H1 (cell line): ENCODE results near the gene TCEANC2. TPM values are rescaled to one million over a fixed set of nuclear protein-coding genes. Genes with fewer than 3 reads are reported as not detected.
A peak's percentile ranks its signal among the peaks of the same experiment; 100 is the strongest.

Source experiments
- CTCF ChIA-PET: fragments of 300-600 bp; sonication (Branson Sonifier 250); formaldehyde crosslinking; loops from one replicate; lab custom pipeline; 2021; ENCODE audit not compliant: partially characterized antibody; lab: Charles Lee
- POLR2A ChIA-PET: fragments of 300-600 bp; sonication (Branson Sonifier 250); formaldehyde crosslinking; loops from one replicate; lab custom pipeline; 2021; ENCODE audit warnings: inconsistent platforms; ENCODE audit not compliant: partially characterized antibody; lab: Charles Lee
- DNase-seq, 2 experiments: peaks; one replicate each; pipeline versions ENCODE4 v3.0.0 to v3.0.0-alpha.2; 2010 to 2022; ENCODE audit warnings: low spot score in 2 of 2, low read depth in 1 of 2, mixed read lengths in 1 of 2
- FAIRE-seq: peaks from 2 replicates; lab custom pipeline; 2011; peaks lifted over from hg19 to GRCh38; lab: Jason Lieb, UNC
- H2AFZ ChIP-seq: 2 replicates; pipeline ENCODE4 v1.8.1; 2012; ENCODE audit warnings: low read length, inconsistent platforms
- H2AK5ac ChIP-seq: 2 replicates; pipeline ENCODE4 v1.6.1; 2013; ENCODE audit warnings: low read depth, low read length
- H2BK120ac ChIP-seq: replicated peaks from 2 replicates; pipeline ENCODE3; 2013; ENCODE audit warnings: low read depth, low read length, inconsistent platforms
- H2BK12ac ChIP-seq: 2 replicates; pipeline ENCODE4 v1.6.1; 2013; ENCODE audit warnings: low read depth, low read length
- H2BK15ac ChIP-seq: 2 replicates; pipeline ENCODE4 v1.6.1; 2013; ENCODE audit warnings: low read length
- H2BK20ac ChIP-seq: 2 replicates; pipeline ENCODE4 v1.6.1; 2013; ENCODE audit warnings: low read length
- H2BK5ac ChIP-seq: 2 replicates; pipeline ENCODE4 v1.6.1; 2013; ENCODE audit warnings: low read depth, low read length
- H3K14ac ChIP-seq: 2 replicates; pipeline ENCODE4 v1.6.1; 2013; ENCODE audit warnings: inconsistent platforms; ENCODE audit not compliant: insufficient read length
- H3K18ac ChIP-seq: 2 replicates; pipeline ENCODE4 v1.6.1; 2013; ENCODE audit warnings: low read length; ENCODE audit errors: extremely low read depth
- H3K23ac ChIP-seq: 2 replicates; pipeline ENCODE4 v1.6.1; 2013; ENCODE audit warnings: inconsistent platforms; ENCODE audit not compliant: insufficient read length
- H3K23me2 ChIP-seq: 2 replicates; pipeline ENCODE4 v1.6.1; 2013; ENCODE audit warnings: low read depth, low read length
- H3K27ac ChIP-seq: 2 replicates; pipeline ENCODE4 v1.6.1; 2011; ENCODE audit warnings: low read depth, low read length, inconsistent platforms
- H3K27me3 ChIP-seq, 4 experiments: replicated peaks in 1 of 4; 1 replicate in 1 of 4; 2 replicates in 3 of 4; pipeline versions ENCODE4 v1.6.1 to v1.8.1; 2011 to 2013; ENCODE audit warnings: low read length in 3 of 4, mild to moderate bottlenecking in 3 of 4, inconsistent platforms in 2 of 4, mixed read lengths in 2 of 4, moderate library complexity in 1 of 4; ENCODE audit not compliant: control insufficient read depth in 3 of 4, insufficient read depth in 3 of 4; ENCODE audit errors: extremely low read depth in 1 of 4
- H3K36me3 ChIP-seq, 4 experiments: 2 replicates each; pipeline versions ENCODE4 v1.6.1 to v1.8.1; 2011 to 2013; ENCODE audit warnings: mild to moderate bottlenecking in 4 of 4, low read length in 3 of 4, moderate library complexity in 2 of 4, control low read depth in 1 of 4, inconsistent platforms in 1 of 4; ENCODE audit not compliant: insufficient read depth in 4 of 4, control insufficient read depth in 2 of 4
- H3K4ac ChIP-seq: replicated peaks from 2 replicates; pipeline ENCODE3; 2013; ENCODE audit warnings: low read length, low read depth, mixed read lengths, inconsistent platforms; ENCODE audit not compliant: insufficient read length
- H3K4me1 ChIP-seq, 4 experiments: replicated peaks in 1 of 4; 1 replicate in 1 of 4; 2 replicates in 3 of 4; pipeline versions ENCODE4 v1.6.1 to v1.8.1; 2011 to 2013; ENCODE audit warnings: low read length in 3 of 4, inconsistent platforms in 2 of 4, mixed read lengths in 1 of 4; ENCODE audit not compliant: insufficient read depth in 4 of 4, control insufficient read depth in 3 of 4
- H3K4me2 ChIP-seq, 2 experiments: 2 replicates each; pipeline versions ENCODE4 v1.6.1 to v1.8.1; 2011 to 2013; ENCODE audit warnings: low read depth in 2 of 2, low read length in 2 of 2, control low read depth in 1 of 2, inconsistent platforms in 1 of 2, mild to moderate bottlenecking in 1 of 2; ENCODE audit not compliant: insufficient read depth in 1 of 2
- H3K4me3 ChIP-seq, 4 experiments: fragments of 200-600, 300-600 bp in 1 of 4; sonication (generic), shearing (Covaris generic), sonication (Bioruptor Twin) in 1 of 4; 2 replicates each; pipeline versions ENCODE4 v1.5.1 to v1.8.1; 2011 to 2016; ENCODE audit warnings: low read length in 4 of 4, low read depth in 3 of 4, control low read depth in 2 of 4, inconsistent platforms in 2 of 4, mild to moderate bottlenecking in 2 of 4, mixed read lengths in 1 of 4, moderate library complexity in 1 of 4; ENCODE audit not compliant: insufficient read depth in 2 of 4; ENCODE audit errors: extremely low read depth in 1 of 4
- H3K56ac ChIP-seq: replicated peaks from 2 replicates; pipeline ENCODE3; 2013; ENCODE audit warnings: low read depth, mild to moderate bottlenecking, mixed read lengths, low read length, inconsistent platforms; ENCODE audit not compliant: insufficient read length
- H3K79me1 ChIP-seq: 2 replicates; pipeline ENCODE4 v1.6.1; 2013; ENCODE audit warnings: low read depth, low read length, control low read depth
- H3K79me2 ChIP-seq, 2 experiments: 2 replicates each; pipeline versions ENCODE4 v1.6.1 to v1.8.1; 2012 to 2013; ENCODE audit warnings: low read length in 2 of 2, mild to moderate bottlenecking in 2 of 2, inconsistent platforms in 1 of 2; ENCODE audit not compliant: insufficient read depth in 2 of 2, control insufficient read depth in 1 of 2
- H3K9ac ChIP-seq, 4 experiments: replicated peaks in 1 of 4; 1 replicate in 1 of 4; 2 replicates in 3 of 4; pipeline versions ENCODE4 v1.6.1 to v1.8.1; 2011 to 2013; ENCODE audit warnings: low read depth in 3 of 4, low read length in 3 of 4, control low read depth in 2 of 4, mild to moderate bottlenecking in 2 of 4, moderate library complexity in 2 of 4, inconsistent platforms in 1 of 4; ENCODE audit errors: extremely low read depth in 1 of 4
- H3K9me3 ChIP-seq, 2 experiments: 2 replicates each; pipeline versions ENCODE4 v1.6.1 to v1.8.1; 2012 to 2013; ENCODE audit warnings: mild to moderate bottlenecking in 2 of 2, moderate library complexity in 2 of 2, control low read depth in 1 of 2, inconsistent platforms in 1 of 2, low read depth in 1 of 2, low read length in 1 of 2, mixed read lengths in 1 of 2; ENCODE audit not compliant: insufficient read depth in 2 of 2
- H4K20me1 ChIP-seq, 2 experiments: replicated peaks in 1 of 2; 2 replicates each; pipeline versions ENCODE3 to v1.8.1; 2011 to 2013; ENCODE audit warnings: inconsistent platforms in 2 of 2, low read length in 2 of 2, mild to moderate bottlenecking in 1 of 2; ENCODE audit not compliant: insufficient read depth in 2 of 2, control insufficient read depth in 1 of 2
- H4K5ac ChIP-seq: 2 replicates; pipeline ENCODE4 v1.6.1; 2013; ENCODE audit warnings: low read length, low read depth, mixed read lengths, inconsistent platforms; ENCODE audit not compliant: insufficient read length
- H4K8ac ChIP-seq: 2 replicates; pipeline ENCODE4 v1.8.0; 2013; ENCODE audit warnings: mild to moderate bottlenecking, moderate library complexity, low read length, inconsistent platforms; ENCODE audit not compliant: insufficient read depth; ENCODE audit errors: extremely low read depth
- H4K91ac ChIP-seq: replicated peaks from 2 replicates; pipeline ENCODE3; 2013; ENCODE audit warnings: low read length, mixed read lengths, inconsistent platforms; ENCODE audit not compliant: insufficient read length
- CEBPB ChIP-seq: IDR thresholded peaks from 2 replicates; pipeline ENCODE4 v1.6.1; 2012; ENCODE audit warnings: low read depth, low read length
- CREB1 ChIP-seq: IDR thresholded peaks from 2 replicates; pipeline ENCODE4 v1.6.1; 2012; ENCODE audit warnings: inconsistent platforms
- EP300 ChIP-seq, 2 experiments: IDR thresholded peaks; 1 replicate in 1 of 2; 2 replicates in 1 of 2; pipeline ENCODE4 v1.6.1; 2011 to 2012; ENCODE audit warnings: low read depth in 2 of 2, low read length in 2 of 2, mild to moderate bottlenecking in 2 of 2, borderline replicate concordance in 1 of 2, inconsistent platforms in 1 of 2, moderate library complexity in 1 of 2
- EZH2 ChIP-seq: fragments of 200-600 bp; sonication (generic); IDR thresholded peaks from 2 replicates; pipeline ENCODE4 v1.7.1; 2012; ENCODE audit warnings: low read depth, mild to moderate bottlenecking, moderate library complexity, low read length, inconsistent platforms; ENCODE audit not compliant: severe bottlenecking
- HDAC2 ChIP-seq, 2 experiments: fragments of 300-600 bp in 1 of 2; sonication (generic) in 1 of 2; IDR thresholded peaks; 2 replicates each; pipeline ENCODE4 v1.6.1; 2011 to 2012; ENCODE audit warnings: low read depth in 2 of 2, low read length in 2 of 2, mild to moderate bottlenecking in 2 of 2, moderate library complexity in 2 of 2, borderline replicate concordance in 1 of 2, inconsistent platforms in 1 of 2
- KDM1A ChIP-seq: fragments of 200-600, 300-600 bp; sonication (generic); IDR thresholded peaks from 2 replicates; pipeline ENCODE4 v1.7.1; 2016; ENCODE audit warnings: mild to moderate bottlenecking, low read length, borderline replicate concordance
- MAFK ChIP-seq: IDR thresholded peaks from 2 replicates; pipeline ENCODE4 v1.6.1; 2012; ENCODE audit warnings: low read depth, mild to moderate bottlenecking, improper control_type of control experiment, low read length
- POLR2A ChIP-seq, 2 experiments: IDR thresholded peaks; 1 replicate in 1 of 2; 2 replicates in 1 of 2; pipeline ENCODE4 v1.6.1; 2011; ENCODE audit warnings: low read depth in 2 of 2, low read length in 2 of 2, mild to moderate bottlenecking in 2 of 2; ENCODE audit errors: control extremely low read depth in 1 of 2
- RFX5 ChIP-seq: IDR thresholded peaks from 2 replicates; pipeline ENCODE4 v1.6.1; 2011; ENCODE audit warnings: low read depth, low read length, improper control_type of control experiment, borderline replicate concordance
- SP1 ChIP-seq: IDR thresholded peaks from 2 replicates; pipeline ENCODE4 v1.6.1; 2011; ENCODE audit warnings: low read depth, low read length
- SP2 ChIP-seq: IDR thresholded peaks from 2 replicates; pipeline ENCODE4 v1.6.1; 2012; ENCODE audit warnings: mild to moderate bottlenecking, low read length, inconsistent platforms
- SRF ChIP-seq: IDR thresholded peaks from 2 replicates; pipeline ENCODE4 v1.6.1; 2011; ENCODE audit warnings: mild to moderate bottlenecking, low read depth, low read length, moderate library complexity
- USF2 ChIP-seq: IDR thresholded peaks from 2 replicates; pipeline ENCODE4 v1.6.1; 2011; ENCODE audit warnings: low read length, improper control_type of control experiment
- YY1 ChIP-seq: IDR thresholded peaks from 2 replicates; pipeline ENCODE4 v1.6.1; 2011; ENCODE audit warnings: low read depth, mild to moderate bottlenecking, low read length
- WGBS, 2 experiments: shearing (Covaris generic) in 1 of 2; methylation state at CpG; one replicate each; pipeline versions ENCODE4 v1.1.6 to v1.1.7; 2013 to 2015; ENCODE audit warnings: low lambda C conversion rate in 2 of 2, mixed read lengths in 2 of 2, inconsistent platforms in 1 of 2, low coverage in 1 of 2, missing lambda C conversion rate in 1 of 2; ENCODE audit not compliant: insufficient replicate concordance in 2 of 2, insufficient coverage in 1 of 2, insufficient read length in 1 of 2; ENCODE audit errors: extremely low coverage in 1 of 2, missing lambda C conversion rate in 1 of 2; 5-methylcytosine and 5-hydroxymethylcytosine counted together
- polyA plus RNA-seq, 7 experiments: library from polyadenylated mRNA; depleted of rRNA in 3 of 7; stranded (reverse) in 5 of 7; unstranded in 2 of 7; fragments of >200 nt in 5 of 7; fragments of 200-250 nt in 2 of 7; gene quantifications; 1 replicate in 5 of 7; 2 replicates in 1 of 7; 4 replicates in 1 of 7; pipeline versions ENCODE4 v1.2.1 to v1.2.3, GENCODE V29; 2011 to 2013; ENCODE audit warnings: missing spikeins in 2 of 7, mixed read lengths in 2 of 7
- total RNA-seq: library from RNA; stranded (reverse); fragmentation: NEBNext Ultra II Directional; extraction: Animal tissue kit (Norgen Biotek cat#: 25700); gene quantifications from 2 replicates; pipeline ENCODE4 v1.2.1, GENCODE V29; 2021

TCEANC2 gene
- total and polyA plus RNA-seq, 2 of the 8 experiments (the other 6 are each of a cell fraction or from before 2014, with no cell fraction given): 4.2 to 8.2 TPM

DNA sequence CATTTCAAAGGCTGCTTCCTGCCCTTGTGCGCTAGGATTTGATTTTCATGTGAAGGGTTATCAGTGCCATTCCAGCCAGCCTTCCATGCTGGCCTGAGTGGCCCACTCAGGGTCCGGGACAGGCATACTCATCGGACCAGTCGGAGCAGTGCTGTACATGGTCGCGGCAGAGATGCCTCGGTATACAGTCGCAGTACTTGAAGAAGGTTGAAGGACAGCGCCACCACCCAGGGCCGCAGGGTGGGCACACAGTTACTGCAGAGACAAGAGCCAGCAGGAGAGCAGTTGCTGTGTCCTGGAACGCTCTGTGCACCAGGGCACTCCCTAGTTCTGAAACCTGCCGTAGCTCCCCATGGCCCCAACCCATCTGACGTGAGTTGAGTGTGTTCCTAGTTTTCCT lies 44.5 kb upstream of the TCEANC2 start:
- Histone ChIP-seq H2BK12ac (no peak overlapping the region), H3K79me2 (no peaks in the 10 kb centered on the region), H3K14ac (no peak overlapping the region), H3K4me1 (no peaks in the 10 kb centered on the region; a peak in 1 of 7 replicates), H2BK20ac (no peak overlapping the region), H3K79me1 (no peaks in the 10 kb centered on the region), H2BK5ac (no peak overlapping the region), H3K9me3 (peaks cover 3 to 17% of the 10 kb centered on the region in 2 experiments; a peak in 3 of 4 replicates), H3K23ac (no peak overlapping the region), H3K4ac (no peak overlapping the region), H2AK5ac (no peak overlapping the region), H3K18ac (no peak overlapping the region), H3K27ac (no peak overlapping the region), H3K4me3 (no peak overlapping the region), H3K4me2 (no peak overlapping the region), H4K8ac (no peak overlapping the region), H3K56ac (no peak overlapping the region), H3K23me2 (no peaks in the 10 kb centered on the region; the same call in 1 of the 2 replicates), H4K91ac (no peak overlapping the region), H4K5ac (no peak overlapping the region), H4K20me1 (no peaks in the 10 kb centered on the region), H3K9ac (no peak overlapping the region), H3K27me3 (no peaks in the 10 kb centered on the region), H2BK120ac (no peak overlapping the region), H2AFZ (no peak overlapping the region), H3K36me3 (no peaks in the 10 kb centered on the region), H2BK15ac (no peak overlapping the region)
- WGBS, 2 experiments: 90% methylated on average over 13 of the region's 13 CpGs; no CpG with 5 or more reads in 1 of the 2 experiments
- ChIA-PET POLR2A (no interaction called here), CTCF (interaction anchor here (0.5 to 2.4 kb wide), 7 partner anchors 9 to 819 kb away, joined by 3 to 8 read pairs (median 4); partner anchors contain the start of gene LDLRAD1)
- DNase-seq: peak in 1 of 2 experiments; percentile 43
- FAIRE-seq: no peak
- TF ChIP-seq SP2: no peak
- TF ChIP-seq CREB1: no peak
- no peak for TF ChIP-seq SP1
- no peak for TF ChIP-seq MAFK
- TF ChIP-seq CEBPB: no peak
- no peak for TF ChIP-seq SRF
- no peak for TF ChIP-seq RFX5
- TF ChIP-seq POLR2A (IDR thresholded peaks at IDR 0.05; ENCODE audit: control extremely low read depth in 1 of 2, low read depth in 2 of 2, low read length in 2 of 2): no peak
- TF ChIP-seq YY1: no peak
- no peak for TF ChIP-seq EZH2
- no peak for TF ChIP-seq KDM1A
- TF ChIP-seq USF2: no peak
- no peak for TF ChIP-seq HDAC2 (IDR thresholded peaks at IDR 0.05; ENCODE audit: borderline replicate concordance in 1 of 2, low read depth in 2 of 2, low read length in 2 of 2)
- TF ChIP-seq EP300 (IDR thresholded peaks at IDR 0.05; ENCODE audit: borderline replicate concordance in 1 of 2, low read depth in 2 of 2, low read length in 2 of 2): no peak
